Tibial nerve (tissue), 4 donors: Measurements from ENCODE around the gene ZNF25.

Experiments
- EP300 ChIP-seq, 2 donors: sonication (generic); formaldehyde crosslinking; IDR thresholded peaks; one replicate each; pipeline ENCODE4 v1.6.1; 2017; ENCODE audit warnings: antibody characterized with exemption in 2 of 2, mild to moderate bottlenecking in 1 of 2
- POLR2A ChIP-seq, 2 donors: fragments of 450-650 bp; IDR thresholded peaks; one replicate each; pipeline ENCODE4 v1.6.1; 2017; ENCODE audit warnings: antibody characterized with exemption in 2 of 2, mild to moderate bottlenecking in 2 of 2, moderate library complexity in 2 of 2
- TF ChIP-seq, protein P1 (sequence below), 5 experiments: fragments of 200-600 bp in 3 of 5; fragments of 450-650 bp in 2 of 5; sonication (generic) in 3 of 5; IDR thresholded peaks; one replicate each; pipeline ENCODE4 v1.5.1; 2016 to 2019; ENCODE audit warnings: antibody characterized with exemption in 5 of 5, mild to moderate bottlenecking in 3 of 5, moderate library complexity in 2 of 5

- TF ChIP-seq, protein P1, sequence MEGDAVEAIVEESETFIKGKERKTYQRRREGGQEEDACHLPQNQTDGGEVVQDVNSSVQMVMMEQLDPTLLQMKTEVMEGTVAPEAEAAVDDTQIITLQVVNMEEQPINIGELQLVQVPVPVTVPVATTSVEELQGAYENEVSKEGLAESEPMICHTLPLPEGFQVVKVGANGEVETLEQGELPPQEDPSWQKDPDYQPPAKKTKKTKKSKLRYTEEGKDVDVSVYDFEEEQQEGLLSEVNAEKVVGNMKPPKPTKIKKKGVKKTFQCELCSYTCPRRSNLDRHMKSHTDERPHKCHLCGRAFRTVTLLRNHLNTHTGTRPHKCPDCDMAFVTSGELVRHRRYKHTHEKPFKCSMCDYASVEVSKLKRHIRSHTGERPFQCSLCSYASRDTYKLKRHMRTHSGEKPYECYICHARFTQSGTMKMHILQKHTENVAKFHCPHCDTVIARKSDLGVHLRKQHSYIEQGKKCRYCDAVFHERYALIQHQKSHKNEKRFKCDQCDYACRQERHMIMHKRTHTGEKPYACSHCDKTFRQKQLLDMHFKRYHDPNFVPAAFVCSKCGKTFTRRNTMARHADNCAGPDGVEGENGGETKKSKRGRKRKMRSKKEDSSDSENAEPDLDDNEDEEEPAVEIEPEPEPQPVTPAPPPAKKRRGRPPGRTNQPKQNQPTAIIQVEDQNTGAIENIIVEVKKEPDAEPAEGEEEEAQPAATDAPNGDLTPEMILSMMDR (IDR thresholded peaks at IDR 0.05): no peak
- TF ChIP-seq POLR2A (IDR thresholded peaks at IDR 0.05) (no peak), EP300 (IDR thresholded peaks at IDR 0.05) (no peak)
These were observed 26.6 kb upstream of the ZNF25 start for GRCh38 chr10:38003026-38003425.
